GM12878 (cell line): ENCODE results near the gene FRAS1. TPM values are rescaled to one million over a fixed set of nuclear protein-coding genes. Genes with fewer than 3 reads are reported as not detected.

Experiments
- ATAC-seq: fragments of 200-7000 bp; cut with Tn5 transposase; 3 replicates; pipeline ENCODE4 v1.9.1; 2020; ENCODE audit warnings: mild to moderate bottlenecking, moderate library complexity
- BruUV-seq: library from RNA; stranded (reverse); fragments of 400-500 nt; replicated peaks from 2 replicates; lab custom pipeline; 2021; lab: Mats Ljungman, UMichigan
- CTCF ChIA-PET: fragments of 300-600 bp; sonication (Branson Sonifier 250); formaldehyde crosslinking; extraction: SDS; loops from one replicate; lab custom pipeline; 2021; ENCODE audit warnings: inconsistent platforms; lab: Yijun Ruan, JAX
- POLR2A ChIA-PET: fragments of 350-600 bp; formaldehyde crosslinking; extraction: SDS; loops from one replicate; lab custom pipeline; 2021; ENCODE audit warnings: inconsistent platforms; lab: Charles Lee
- RAD21 ChIA-PET: fragments of 300-600 bp; sonication (Branson Sonifier 250); formaldehyde crosslinking; loops from one replicate; lab custom pipeline; 2023; ENCODE audit warnings: antibody characterized with exemption; ENCODE audit not compliant: unreplicated experiment; lab: Charles Lee
- SMC1A ChIA-PET: fragments of 300-600 bp; sonication (Branson Sonifier 250); formaldehyde crosslinking; loops from one replicate; lab custom pipeline; 2023; ENCODE audit not compliant: unreplicated experiment, uncharacterized antibody; lab: Charles Lee
- DNase-seq: peaks from one replicate; pipeline ENCODE4 v3.0.0-alpha.2; 2011; ENCODE audit warnings: low read depth, low spot score
- FAIRE-seq: peaks from 3 replicates; lab custom pipeline; 2011; peaks lifted over from hg19 to GRCh38; lab: Jason Lieb, UNC
- H2AFZ ChIP-seq: 2 replicates; pipeline ENCODE4 v1.6.0; 2011; ENCODE audit warnings: low read depth, low read length, control low read depth; ENCODE audit not compliant: control insufficient read depth
- H3K27ac ChIP-seq: 2 replicates; pipeline ENCODE4 v1.5.1; 2011; ENCODE audit warnings: control low read depth; ENCODE audit not compliant: control insufficient read depth, insufficient read depth
- H3K27me3 ChIP-seq, 2 experiments: replicated peaks in 1 of 2; 2 replicates each; pipeline versions ENCODE4 v1.6.0 to v1.6.1; 2011; ENCODE audit warnings: low read length in 1 of 2; ENCODE audit not compliant: control insufficient read depth in 2 of 2, insufficient read depth in 2 of 2
- H3K36me3 ChIP-seq, 2 experiments: 2 replicates each; pipeline ENCODE4 v1.5.1; 2011; ENCODE audit warnings: low read length in 1 of 2; ENCODE audit not compliant: control insufficient read depth in 2 of 2, insufficient read depth in 2 of 2
- H3K4me1 ChIP-seq: 2 replicates; pipeline ENCODE4 v1.6.1; 2011; ENCODE audit warnings: mild to moderate bottlenecking, low read length, moderate library complexity, mixed read lengths; ENCODE audit not compliant: control insufficient read depth, insufficient read depth
- H3K4me2 ChIP-seq: 2 replicates; pipeline ENCODE4 v1.6.0; 2011; ENCODE audit warnings: control low read depth; ENCODE audit not compliant: control insufficient read depth, insufficient read depth
- H3K4me3 ChIP-seq: fragments of 200-600 bp; sonication (generic); 2 replicates; pipeline ENCODE4 v1.5.1; 2016
- H3K79me2 ChIP-seq: 2 replicates; pipeline ENCODE4 v1.6.0; 2011; ENCODE audit warnings: low read length; ENCODE audit not compliant: control insufficient read depth, insufficient read depth
- H3K9ac ChIP-seq: 2 replicates; pipeline ENCODE4 v1.8.0; 2011; ENCODE audit warnings: low read length, control low read depth, mixed read lengths; ENCODE audit not compliant: control insufficient read depth, insufficient read depth
- H3K9me3 ChIP-seq: replicated peaks from 3 replicates; pipeline ENCODE4 v1.5.1; 2011; ENCODE audit warnings: mild to moderate bottlenecking, low read length; ENCODE audit not compliant: control insufficient read depth, insufficient read depth
- H4K20me1 ChIP-seq: 2 replicates; pipeline ENCODE4 v1.6.0; 2011; ENCODE audit not compliant: control insufficient read depth, insufficient read depth
- BHLHE40 ChIP-seq, 2 experiments: fragments of 450-650 bp in 1 of 2; IDR thresholded peaks; 2 replicates each; pipeline ENCODE4 v1.6.1; 2011 to 2017; ENCODE audit warnings: low read depth in 2 of 2, borderline replicate concordance in 1 of 2, improper control_type of control experiment in 1 of 2, low read length in 1 of 2, mild to moderate bottlenecking in 1 of 2
- CHD2 ChIP-seq: IDR thresholded peaks from 2 replicates; pipeline ENCODE4 v1.6.1; 2011; ENCODE audit warnings: low read depth, low read length, improper control_type of control experiment, borderline replicate concordance
- HDGF ChIP-seq: fragments of 450-650 bp; IDR thresholded peaks from 2 replicates; pipeline ENCODE4 v1.6.1; 2016; ENCODE audit warnings: antibody characterized with exemption
- IRF4 ChIP-seq: IDR thresholded peaks from 2 replicates; pipeline ENCODE4 v1.6.1; 2011; ENCODE audit warnings: low read depth, low read length
- KAT2A ChIP-seq: conservative IDR thresholded peaks from 2 replicates; pipeline ENCODE4 v1.6.1; 2011; ENCODE audit warnings: low read depth, low read length; ENCODE audit not compliant: control insufficient read depth
- MYB ChIP-seq: fragments of 150-350 bp; IDR thresholded peaks from 2 replicates; pipeline ENCODE4 v1.6.1; 2014; ENCODE audit warnings: mild to moderate bottlenecking, low read depth, low read length, borderline replicate concordance
- NR2F1 ChIP-seq: fragments of 450-650 bp; conservative IDR thresholded peaks from 2 replicates; pipeline ENCODE4 v1.6.1; 2017; ENCODE audit warnings: mild to moderate bottlenecking
- POLR2AphosphoS5 ChIP-seq: IDR thresholded peaks from 2 replicates; pipeline ENCODE4 v1.6.1; 2011; ENCODE audit warnings: mild to moderate bottlenecking, low read length, inconsistent platforms
- TAF1 ChIP-seq: IDR thresholded peaks from 2 replicates; pipeline ENCODE4 v1.6.1; 2011; ENCODE audit warnings: mild to moderate bottlenecking, low read depth, low read length, borderline replicate concordance
- TCF3 ChIP-seq: IDR thresholded peaks from 2 replicates; pipeline ENCODE4 v1.6.1; 2012; ENCODE audit warnings: low read depth, mild to moderate bottlenecking, low read length, borderline replicate concordance; ENCODE audit not compliant: insufficient read depth
- YY1 ChIP-seq: IDR thresholded peaks from 2 replicates; pipeline ENCODE4 v1.6.1; 2011; ENCODE audit warnings: low read depth, mild to moderate bottlenecking, low read length
- WGBS: methylation state at CpG from one replicate; pipeline ENCODE4 v1.1.6; 2016; ENCODE audit warnings: low lambda C conversion rate; ENCODE audit not compliant: insufficient replicate concordance, insufficient coverage; ENCODE audit errors: missing lambda C conversion rate; 5-methylcytosine and 5-hydroxymethylcytosine counted together
- in situ Hi-C: fragments of 300-500 bp; cut with MboI; formaldehyde crosslinking; loops from 9 replicates; pipeline ENCODE4 v1.14.3; 2018; ENCODE audit warnings: mixed read lengths
- intact Hi-C: fragments of 100-400 bp; cut with micrococcal nuclease; formaldehyde crosslinking; loops from one replicate; pipeline ENCODE4 v1.14.2; 2022; ENCODE audit not compliant: unreplicated experiment
- polyA plus RNA-seq, 11 experiments: library from polyadenylated mRNA; depleted of rRNA in 4 of 11; unstranded in 6 of 11; stranded (reverse) in 5 of 11; fragments of >200 nt; fragmentation: Nextera tagmentation in 4 of 11; fragmentation: Illumina TruSeq in 1 of 11; extraction: Ambion mirVana in 4 of 11; extraction: Trizol in 1 of 11; gene quantifications; 1 replicate in 1 of 11; 2 replicates in 10 of 11; pipeline versions ENCODE4 v1.2.1 to v1.2.3, GENCODE V29; 2011 to 2016; ENCODE audit warnings: inconsistent platforms in 2 of 11, missing spikeins in 2 of 11, low read depth in 1 of 11
- total RNA-seq, 4 experiments: library from RNA; depleted of rRNA in 3 of 4; stranded (reverse); fragments of >200 nt in 3 of 4; fragmentation: Illumina TruSeq in 1 of 4; extraction: Trizol in 1 of 4; gene quantifications; 2 replicates each; pipeline versions ENCODE4 v1.2.1 to v1.2.3, GENCODE V29; 2013 to 2021
- TF ChIP-seq, protein P1 (sequence below): fragments of 150-350 bp; IDR thresholded peaks from 2 replicates; pipeline ENCODE4 v1.6.1; 2014; ENCODE audit warnings: mild to moderate bottlenecking, low read depth, low read length
- TF ChIP-seq, protein P2 (sequence below): fragments of 450-650 bp; IDR thresholded peaks from 2 replicates; pipeline ENCODE4 v1.6.1; 2017; ENCODE audit warnings: mild to moderate bottlenecking, low read depth, inconsistent platforms; ENCODE audit not compliant: poor library complexity, severe bottlenecking

Gene FRAS1
- total and polyA plus RNA-seq, 10 of the 15 experiments (the other 5 are each of a cell fraction or from before 2014, with no cell fraction given): 0.08 to 11.7 (median 0.20) TPM

DNA sequence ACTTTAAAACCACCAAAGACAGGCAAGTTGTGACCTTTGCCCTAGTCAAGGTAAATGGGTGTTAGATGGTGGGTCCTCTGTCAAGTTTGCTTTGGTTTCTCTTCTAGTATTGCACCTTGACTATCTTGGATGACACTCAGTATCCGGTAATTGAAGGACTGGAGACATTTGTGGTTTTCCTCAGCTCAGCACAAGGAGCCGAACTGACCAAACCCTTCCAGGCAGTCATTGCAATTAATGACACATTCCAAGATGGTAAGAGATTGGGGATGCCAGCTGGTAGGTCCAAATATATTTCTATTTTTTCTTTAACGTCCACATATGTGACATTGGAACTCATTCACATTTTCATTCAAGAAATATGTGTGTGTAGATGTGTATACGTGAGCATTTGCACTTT, 425.2 kb downstream of the FRAS1 start:
- no TSS peak for BruUV-seq
- intact Hi-C loops: no loop called here

More for the DNA sequence above, 425.2 kb downstream of the FRAS1 start:
- no peak overlapping the region for H2AFZ ChIP-seq
- ChIA-PET POLR2A (no interaction called here), RAD21 (no interaction called here), SMC1A (interaction anchor here (1.0 kb wide), 2 partner anchors 20 to 30 kb away, joined by 3 read pairs; no protein-coding TSS in a partner anchor), CTCF (interaction anchor here (1.2 kb wide), 1 partner anchor 14 kb away, joined by 4 read pairs; no protein-coding TSS in a partner anchor)
- no peaks in the 10 kb centered on the region for H3K36me3 ChIP-seq
- no peak overlapping the region for H3K4me3 ChIP-seq
- H3K79me2 ChIP-seq: no peaks in the 10 kb centered on the region
- H4K20me1 ChIP-seq: no peaks in the 10 kb centered on the region
- no peak overlapping the region for H3K27ac ChIP-seq
- ATAC-seq: no peak
- FAIRE-seq: no peak
- H3K9me3 ChIP-seq: no peaks in the 10 kb centered on the region
- TF ChIP-seq TAF1 (no peak), KAT2A (no peak), POLR2AphosphoS5 (no peak), BHLHE40 (IDR thresholded peaks at IDR 0.05; ENCODE audit: borderline replicate concordance in 1 of 2, low read depth in 2 of 2, low read length in 1 of 2) (no peak), NR2F1 (no peak), YY1 (no peak), IRF4 (no peak), HDGF (no peak), MYB (no peak), TCF3 (no peak), CHD2 (no peak)
- TF ChIP-seq, protein P1, sequence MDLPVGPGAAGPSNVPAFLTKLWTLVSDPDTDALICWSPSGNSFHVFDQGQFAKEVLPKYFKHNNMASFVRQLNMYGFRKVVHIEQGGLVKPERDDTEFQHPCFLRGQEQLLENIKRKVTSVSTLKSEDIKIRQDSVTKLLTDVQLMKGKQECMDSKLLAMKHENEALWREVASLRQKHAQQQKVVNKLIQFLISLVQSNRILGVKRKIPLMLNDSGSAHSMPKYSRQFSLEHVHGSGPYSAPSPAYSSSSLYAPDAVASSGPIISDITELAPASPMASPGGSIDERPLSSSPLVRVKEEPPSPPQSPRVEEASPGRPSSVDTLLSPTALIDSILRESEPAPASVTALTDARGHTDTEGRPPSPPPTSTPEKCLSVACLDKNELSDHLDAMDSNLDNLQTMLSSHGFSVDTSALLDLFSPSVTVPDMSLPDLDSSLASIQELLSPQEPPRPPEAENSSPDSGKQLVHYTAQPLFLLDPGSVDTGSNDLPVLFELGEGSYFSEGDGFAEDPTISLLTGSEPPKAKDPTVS: no peak
- TF ChIP-seq, protein P2, sequence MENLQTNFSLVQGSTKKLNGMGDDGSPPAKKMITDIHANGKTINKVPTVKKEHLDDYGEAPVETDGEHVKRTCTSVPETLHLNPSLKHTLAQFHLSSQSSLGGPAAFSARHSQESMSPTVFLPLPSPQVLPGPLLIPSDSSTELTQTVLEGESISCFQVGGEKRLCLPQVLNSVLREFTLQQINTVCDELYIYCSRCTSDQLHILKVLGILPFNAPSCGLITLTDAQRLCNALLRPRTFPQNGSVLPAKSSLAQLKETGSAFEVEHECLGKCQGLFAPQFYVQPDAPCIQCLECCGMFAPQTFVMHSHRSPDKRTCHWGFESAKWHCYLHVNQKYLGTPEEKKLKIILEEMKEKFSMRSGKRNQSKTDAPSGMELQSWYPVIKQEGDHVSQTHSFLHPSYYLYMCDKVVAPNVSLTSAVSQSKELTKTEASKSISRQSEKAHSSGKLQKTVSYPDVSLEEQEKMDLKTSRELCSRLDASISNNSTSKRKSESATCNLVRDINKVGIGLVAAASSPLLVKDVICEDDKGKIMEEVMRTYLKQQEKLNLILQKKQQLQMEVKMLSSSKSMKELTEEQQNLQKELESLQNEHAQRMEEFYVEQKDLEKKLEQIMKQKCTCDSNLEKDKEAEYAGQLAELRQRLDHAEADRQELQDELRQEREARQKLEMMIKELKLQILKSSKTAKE: no peak
- H3K4me2 ChIP-seq: no peak overlapping the region
- in situ Hi-C loops: no loop called here
- H3K27me3 ChIP-seq: no peaks in the 10 kb centered on the region
- WGBS: 43% methylated on average over 4 of the region's 4 CpGs
- DNase-seq: no peak
- no peak overlapping the region for H3K9ac ChIP-seq
- H3K4me1 ChIP-seq: no peaks in the 10 kb centered on the region
